ENCODE measurements around the gene LAGE3.
"Not testable (repeated sequence)": the region's sequence is repeated elsewhere in the genome, so short reads cannot be mapped to it uniquely, and the experiment has no call there.

Gene LAGE3

DNA sequence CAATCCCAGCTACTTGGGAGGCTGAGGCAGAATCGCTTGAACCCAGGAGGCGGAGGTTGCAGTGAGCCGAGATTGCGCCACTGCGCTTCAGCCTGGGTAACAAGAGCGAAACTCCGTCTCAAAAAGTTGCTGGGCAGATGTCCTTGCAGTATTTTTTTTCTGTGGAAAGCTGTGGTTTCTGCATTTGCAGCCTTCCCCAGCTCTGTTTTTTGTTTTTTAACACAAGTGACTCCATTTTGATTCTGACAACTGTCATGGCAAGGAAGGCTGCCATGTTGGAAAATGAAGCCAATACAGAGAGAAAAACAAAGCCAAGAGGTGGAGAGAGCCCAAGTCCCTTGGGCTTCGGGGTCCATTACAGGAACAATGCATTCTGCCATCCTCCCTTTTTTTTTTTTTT lies 23.0 kb upstream of the LAGE3 start:
- no peak for DNase-seq (ENCODE audit: low spot score)

DNA sequence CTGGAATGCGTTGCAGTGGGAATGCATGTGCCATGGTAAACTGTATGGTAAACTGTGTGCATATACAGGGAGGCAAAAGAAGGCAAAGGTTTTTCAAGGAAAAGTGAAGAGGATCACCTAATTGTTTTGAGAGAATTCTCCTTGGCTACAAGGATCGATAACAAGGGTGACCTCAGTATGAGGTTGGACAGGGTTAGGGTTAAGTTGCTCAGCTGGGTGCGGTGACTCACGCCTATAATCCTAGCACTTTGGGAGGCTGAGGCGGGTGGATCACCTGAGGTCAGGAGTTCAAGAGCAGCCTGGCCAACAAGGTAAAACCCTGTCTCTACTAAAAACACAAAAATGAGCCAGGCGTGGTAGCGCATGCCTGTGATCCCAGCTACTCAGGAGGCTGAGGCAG lies 22.3 kb upstream of the LAGE3 start:
- DNase-seq (ENCODE audit: low spot score): not testable (repeated sequence)

DNA sequence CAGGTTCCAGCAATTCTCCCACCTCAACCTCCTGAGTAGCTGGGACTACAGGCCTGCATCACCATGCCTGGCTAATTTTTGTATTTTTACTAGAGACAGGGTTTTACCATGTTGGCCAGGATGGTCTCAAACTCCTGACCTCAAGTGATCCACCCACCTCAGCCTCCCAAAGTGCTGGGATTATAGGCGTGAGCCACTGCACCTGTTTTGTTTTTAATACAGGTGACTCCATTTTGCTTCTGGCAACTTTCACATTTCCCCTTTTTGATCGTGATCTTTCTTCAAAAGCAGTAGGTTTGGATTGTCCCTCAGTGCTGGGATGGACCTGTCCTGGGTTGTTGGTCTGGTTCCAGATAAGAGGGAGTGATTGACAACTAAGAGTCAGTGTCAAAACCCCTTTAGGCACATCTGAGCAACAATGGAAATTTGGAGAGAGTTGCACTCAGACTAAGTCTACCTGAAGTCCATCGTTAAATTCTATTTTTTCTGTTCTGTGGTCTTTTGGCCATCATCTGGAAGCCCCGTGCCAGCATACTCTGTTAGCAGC lies 17.6 kb upstream of the LAGE3 start:
- not testable (repeated sequence) for DNase-seq (ENCODE audit: low spot score)

DNA sequence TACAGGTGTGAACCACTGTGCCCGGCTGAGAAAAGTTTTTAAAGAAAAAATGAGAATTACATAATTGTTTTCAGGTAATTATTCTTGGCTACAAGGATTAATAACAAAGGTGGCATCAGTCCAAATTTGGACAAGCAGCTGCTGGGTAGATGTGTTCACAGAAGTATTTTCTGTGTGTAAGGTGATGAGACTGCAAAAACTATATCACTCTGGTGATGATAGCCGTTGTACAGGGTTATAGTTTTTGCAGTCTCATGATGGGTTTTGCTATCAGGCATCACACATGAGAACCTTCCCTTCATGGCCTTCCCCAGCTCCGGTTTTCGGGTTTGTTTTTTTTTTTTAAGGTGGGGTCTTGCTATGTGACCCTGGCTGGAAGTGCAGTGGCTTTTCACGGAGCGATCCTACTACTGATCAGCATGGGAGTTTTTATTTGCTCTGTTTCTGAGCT lies 16.4 kb upstream of the LAGE3 start:
- DNase-seq (ENCODE audit: low spot score): peak; percentile 79

DNA sequence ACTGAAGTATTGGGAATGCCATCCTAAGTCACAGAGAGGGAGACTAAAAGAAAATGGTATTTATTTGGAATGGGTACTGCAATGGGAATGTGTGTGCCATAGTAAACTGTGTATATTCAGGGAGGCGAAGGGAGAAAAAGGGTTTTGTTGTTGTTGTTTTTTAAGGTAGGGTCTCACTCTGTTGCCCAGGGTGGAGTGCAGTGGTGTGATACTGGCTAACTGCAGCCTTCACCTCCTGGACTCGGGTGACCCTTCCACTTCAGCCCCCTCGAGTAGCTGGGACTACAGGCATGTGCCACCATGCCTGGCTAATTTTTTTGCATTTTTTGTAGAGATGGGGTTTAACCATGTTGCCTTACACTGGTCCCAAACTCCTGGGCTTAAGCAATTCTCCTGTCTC lies 15.6 kb upstream of the LAGE3 start:
- DNase-seq (ENCODE audit: low spot score): no peak

DNA sequence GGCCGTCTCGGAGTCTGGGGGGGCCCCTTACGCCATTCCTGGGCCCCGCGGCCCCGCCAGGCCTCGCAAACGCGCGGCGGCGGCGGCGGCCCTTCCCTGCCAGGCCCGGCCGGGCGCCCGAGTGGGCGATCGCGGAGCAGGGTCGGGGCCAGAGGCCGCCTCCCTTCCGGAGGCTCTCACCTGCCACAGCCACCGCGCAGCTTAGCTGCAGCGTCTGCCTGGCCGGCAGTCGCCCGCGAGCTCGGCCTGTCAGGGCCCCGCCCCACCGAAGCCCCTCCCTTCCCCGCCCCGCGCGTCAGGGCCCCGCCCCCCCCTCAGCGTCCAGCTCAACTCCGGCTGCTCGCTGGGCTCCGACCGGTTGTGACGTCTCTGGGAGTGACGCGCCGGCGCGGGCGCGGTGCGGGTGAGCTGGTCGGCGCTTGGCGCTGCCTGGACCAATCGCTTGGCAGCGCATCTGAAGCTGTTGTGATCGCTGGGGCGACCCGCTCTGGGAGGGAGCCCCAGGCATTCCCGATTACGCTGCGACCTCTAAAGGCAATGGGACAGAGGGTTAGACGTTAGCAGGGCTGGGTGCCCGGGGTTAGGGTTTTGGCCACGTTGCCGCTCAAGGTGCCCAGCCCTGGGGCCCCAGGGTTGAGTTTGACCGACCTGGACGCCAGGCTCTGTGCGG lies 11.5 kb upstream of the LAGE3 start, which contains the start of gene SLC10A3:
TSS of gene SLC10A3 (minus strand) at position 216 of the 670 bp plus-strand sequence. CDS start 1,689 bp downstream, outside the sequence.
- peak; percentile 95 for DNase-seq (ENCODE audit: low spot score)

DNA sequence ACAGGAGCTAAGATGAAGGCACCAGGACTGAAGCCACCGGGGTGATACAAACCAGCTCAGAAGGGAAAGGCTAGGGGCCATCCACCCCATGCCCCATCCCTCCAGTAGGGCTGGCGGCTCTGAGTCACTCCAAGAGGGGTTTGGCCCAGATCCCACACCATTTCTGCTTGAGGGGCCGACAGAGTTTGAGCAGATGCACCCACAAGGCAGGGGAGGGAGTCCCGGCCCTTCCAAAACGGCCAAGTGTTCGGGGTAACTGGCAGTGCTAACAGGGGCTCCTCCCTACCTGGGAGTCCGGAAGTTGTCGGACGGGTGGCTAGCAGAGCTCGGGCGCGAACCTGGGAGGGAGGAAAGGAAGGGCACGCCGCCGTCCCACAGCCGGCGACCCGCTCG lies 10.9 kb upstream of the LAGE3 start:
- DNase-seq (ENCODE audit: low spot score): peak; percentile 63

DNA sequence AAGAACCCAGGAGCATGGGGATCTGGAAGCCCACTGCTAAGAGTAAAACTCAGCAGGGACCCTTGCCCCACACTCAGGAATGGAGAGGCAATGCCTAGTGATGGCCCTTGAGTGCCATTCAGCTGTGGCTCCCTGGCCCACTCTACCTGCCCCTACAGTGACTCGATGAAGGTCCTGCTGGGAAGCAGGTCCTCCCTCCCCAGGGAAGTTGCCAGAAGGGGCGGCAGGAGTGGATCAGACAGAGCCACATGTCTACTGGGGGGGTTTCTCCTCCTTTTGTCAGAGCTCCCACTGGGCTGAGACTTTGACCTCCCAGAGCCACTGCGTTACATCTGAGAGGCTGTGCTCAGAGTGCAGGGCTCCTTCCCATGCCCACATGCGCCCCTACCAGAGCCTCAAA lies 10.1 kb upstream of the LAGE3 start:
- DNase-seq (ENCODE audit: low spot score): no peak

DNA sequence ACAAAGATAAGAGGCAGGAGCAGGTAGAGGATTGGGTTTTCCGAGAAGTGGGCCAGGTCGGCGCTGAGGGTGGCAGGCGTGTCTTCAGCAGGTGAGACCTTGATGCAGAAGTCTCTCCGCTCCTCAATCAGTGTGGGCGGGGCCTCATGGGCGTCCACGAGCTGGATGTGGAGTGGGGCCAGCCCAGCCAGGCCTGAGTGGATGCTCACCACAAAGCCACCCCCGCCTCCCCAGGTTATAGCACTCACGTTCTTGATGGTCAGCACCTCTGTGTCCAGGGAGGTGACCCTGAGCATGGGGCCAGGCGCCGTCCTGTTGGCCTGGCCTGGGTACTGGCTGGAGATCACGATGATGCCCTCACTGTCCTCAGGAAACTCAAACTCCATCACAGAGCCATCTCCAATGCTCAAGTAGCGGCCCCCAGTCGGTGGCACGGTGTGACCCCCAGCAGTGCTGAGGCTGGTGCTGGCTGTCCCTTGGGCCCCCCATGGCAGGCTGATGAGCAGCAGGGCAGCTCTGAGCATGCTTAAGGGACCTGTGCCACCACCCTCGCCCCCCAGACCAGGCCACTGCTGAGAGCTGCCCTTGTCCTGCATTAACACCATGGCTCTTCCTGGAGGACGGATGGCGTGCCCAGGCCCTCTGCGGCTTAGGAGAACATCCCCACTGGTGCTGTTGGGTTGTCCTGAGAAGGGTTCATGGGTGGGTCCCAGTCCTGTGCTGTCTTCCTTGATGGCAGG lies 9.4 kb upstream of the LAGE3 start:
- no peak for DNase-seq (ENCODE audit: low spot score)

DNA sequence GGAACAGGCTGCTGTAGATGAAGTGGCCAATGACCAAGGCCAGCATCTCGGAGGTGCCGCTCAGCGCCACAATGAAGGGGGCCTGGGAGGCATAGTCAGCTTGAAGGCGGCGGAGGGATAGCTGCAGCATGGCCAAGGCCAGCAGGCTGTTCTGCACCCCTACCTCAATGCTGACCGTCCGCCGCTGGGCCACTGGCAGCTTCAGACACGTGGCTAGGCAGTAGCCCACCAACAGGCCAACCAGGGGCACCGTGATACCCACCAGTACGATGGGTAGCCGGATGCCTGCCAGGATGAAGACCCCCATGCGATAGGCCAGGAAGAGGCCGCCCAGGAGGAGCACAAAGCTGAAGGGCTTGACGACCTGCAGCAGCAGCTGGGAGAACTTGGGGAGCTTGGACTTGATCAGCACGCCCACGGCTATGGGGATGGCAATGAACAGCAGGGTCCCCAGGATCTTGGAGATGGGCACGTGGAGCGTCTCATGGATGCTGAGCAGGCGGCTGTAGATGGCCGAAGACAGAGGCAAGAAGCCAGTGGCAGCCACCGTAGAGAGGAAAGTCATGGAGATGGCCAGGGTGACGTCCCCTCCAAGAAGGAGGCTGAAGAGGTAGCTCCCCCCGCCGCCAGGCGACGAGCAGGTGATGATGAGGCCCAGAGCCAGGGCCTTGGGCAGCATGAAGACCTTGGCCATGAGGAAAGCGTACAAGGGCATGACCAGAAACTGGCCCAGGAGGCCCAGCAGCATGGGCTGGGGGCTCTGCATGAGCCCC lies 8.6 kb upstream of the LAGE3 start:
- no peak for DNase-seq (ENCODE audit: low spot score)

DNA sequence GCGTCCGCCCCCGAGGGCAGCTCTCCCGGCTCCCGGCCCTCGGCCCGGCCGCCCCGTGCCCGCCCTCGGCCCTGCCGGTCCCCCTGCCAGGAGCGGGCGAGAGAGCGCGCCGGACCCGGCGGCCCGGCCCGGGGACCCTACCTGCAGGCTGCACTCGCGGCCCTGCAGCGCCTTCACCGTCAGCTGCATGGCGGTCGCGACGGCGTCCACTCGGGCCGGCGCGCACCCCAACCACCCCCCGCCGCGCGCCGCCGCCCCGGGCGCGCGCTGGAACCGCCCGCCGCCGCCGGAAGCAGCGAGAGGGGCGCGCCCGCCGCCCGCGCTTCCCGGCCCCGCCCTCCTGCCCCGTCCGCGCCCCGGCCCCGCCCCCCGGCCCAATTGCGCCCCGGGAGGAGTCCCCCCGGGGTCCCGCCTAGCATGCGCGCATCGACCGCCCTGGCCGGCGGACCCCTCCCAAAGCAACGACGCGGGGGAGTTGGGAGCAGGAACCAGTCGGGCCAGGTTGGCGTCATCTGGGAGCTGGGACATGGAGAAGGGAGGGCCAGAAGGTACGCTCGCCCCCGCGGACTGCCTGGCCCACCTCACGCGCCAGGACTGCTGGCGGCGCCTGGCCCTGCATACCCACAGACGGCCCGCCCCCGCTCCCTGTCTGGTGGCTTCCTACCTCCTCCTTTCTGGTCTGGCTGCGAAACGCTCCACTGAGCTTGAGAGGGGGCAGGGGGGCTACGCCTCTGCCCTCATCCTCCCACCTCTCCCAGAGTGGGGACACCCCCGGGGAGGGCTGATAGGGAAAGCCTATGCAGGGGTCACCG lies 7.5 kb upstream of the LAGE3 start, which contains the start of gene UBL4A:
TSS of gene UBL4A (minus strand) at position 220 of the 812 bp plus-strand sequence. CDS start at position 189, 31 bp downstream.
- peak; percentile 41 for DNase-seq (ENCODE audit: low spot score)

DNA sequence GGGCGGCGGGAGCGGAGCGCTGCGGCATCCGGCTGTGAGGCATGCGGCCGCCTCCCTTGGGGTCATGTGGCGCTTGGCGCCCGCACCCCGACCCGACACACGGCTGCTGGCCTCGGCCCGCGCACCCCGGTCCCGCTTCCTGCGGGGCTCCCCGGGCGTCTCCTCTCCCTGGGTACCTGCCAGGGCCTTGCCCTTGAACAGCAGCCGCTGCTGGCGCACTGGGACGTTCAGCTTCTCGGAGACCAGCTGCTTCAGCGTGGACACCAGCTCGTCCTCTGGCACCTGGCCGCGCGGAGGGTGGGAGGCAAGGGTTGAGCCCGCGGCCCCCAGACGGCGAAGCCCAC lies 6.9 kb upstream of the LAGE3 start:
- DNase-seq (ENCODE audit: low spot score): no peak

DNA sequence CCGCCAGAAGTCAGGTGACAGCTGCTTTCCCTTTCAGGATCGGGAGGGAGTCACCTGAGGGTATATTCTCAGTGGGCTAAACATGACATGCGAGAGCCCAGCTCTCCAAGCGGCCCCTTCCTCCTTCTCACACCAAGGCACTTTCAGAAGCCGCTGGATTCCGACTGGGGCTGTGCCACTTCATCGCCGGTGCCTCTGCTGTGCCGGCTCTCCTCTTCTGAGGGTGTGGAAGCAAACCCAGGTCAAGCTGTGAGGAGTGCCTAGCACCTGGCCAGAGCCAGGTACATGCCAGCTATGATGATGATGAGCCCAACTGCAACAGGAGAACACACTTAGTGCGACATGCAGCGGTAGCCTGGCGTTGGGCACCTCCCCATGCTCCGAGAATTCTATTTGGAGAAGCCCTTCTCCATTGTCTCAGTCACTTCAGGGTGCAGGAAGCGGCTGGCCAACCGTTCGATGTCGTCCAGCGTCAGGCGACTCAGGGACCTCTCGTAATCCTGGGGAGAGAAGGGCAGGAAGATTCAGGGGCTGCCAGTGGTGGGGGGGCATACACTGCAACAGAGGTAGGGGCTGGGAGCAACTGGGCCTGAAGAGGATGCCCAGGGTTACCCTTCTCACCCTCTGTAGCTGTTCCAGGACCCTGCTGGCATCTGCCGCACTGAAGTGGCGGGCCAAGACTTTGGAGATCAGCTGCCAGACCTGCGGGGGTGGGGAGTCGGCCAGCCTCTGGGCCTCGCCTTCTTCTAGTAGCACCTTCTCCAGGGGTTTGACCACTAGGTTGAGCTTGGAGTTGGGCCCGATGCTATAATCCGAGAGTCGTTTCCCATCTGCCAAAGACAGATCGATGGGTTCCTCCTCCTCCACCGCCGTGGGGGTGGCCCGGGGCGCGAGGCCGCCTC lies 6.3 kb upstream of the LAGE3 start:
- DNase-seq (ENCODE audit: low spot score): peak; percentile 39

DNA sequence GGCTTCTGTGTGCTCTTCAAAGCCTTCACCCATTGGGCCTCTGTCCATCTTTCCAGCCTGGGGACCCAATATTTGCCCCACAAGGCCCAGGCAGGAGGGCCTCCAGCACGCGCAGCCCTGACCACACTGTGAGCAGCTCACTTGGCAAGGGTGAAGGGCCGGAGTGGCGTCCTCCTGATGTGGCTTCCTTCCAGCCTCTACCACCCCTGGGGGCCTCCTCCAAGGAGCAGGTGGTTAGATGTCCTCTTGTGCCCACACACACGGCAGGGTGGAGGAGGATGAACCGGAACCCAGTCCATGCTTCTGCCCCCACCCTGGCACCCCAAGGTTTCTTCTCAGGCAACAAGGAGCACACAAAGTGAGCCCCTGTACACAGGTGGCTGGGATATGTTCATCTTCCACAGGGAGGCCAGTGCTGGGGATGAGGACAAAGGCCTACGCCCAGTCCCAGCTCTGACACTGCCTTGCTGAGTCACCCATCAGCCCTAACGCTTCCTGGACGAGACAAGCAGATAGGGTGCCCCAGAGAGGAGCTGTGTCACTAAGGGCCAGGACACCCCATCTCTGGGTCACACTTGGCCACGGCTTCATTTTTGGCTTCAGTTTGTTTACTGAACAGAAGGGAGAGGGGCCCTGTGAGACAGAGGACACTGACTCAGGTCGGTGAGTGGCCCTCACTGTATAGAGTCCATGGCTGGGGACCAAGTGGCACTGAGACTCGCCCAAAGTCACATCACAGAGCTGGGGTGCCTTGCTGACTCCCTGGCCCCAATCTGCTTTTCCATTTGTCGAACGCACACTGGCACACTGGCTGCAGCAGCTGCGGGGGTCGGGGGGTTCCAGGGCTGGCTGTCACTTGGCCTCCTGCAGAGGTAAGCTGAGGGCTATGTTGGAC lies 5.4 kb upstream of the LAGE3 start:
- DNase-seq (ENCODE audit: low spot score): peak; percentile 88

DNA sequence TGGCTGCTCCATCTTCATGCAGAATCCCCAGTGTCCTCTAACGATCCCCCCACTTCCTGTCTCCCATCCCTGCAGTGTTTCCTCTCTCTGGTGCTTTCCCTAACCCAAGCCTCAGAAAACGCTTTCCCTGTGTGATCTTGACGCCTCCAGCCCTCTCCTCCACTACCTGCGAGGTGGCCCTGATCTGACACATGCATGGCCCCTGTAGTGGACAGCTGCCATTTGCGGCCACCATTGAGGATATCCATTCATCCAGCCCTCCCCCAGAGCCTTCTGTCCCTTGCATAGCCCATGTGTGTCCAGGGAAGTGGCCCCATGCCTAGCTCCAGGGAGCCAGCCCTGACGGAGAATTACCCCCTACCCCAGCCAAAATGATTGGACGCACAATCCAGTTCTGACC lies 4.2 kb upstream of the LAGE3 start:
- no peak for DNase-seq (ENCODE audit: low spot score)

DNA sequence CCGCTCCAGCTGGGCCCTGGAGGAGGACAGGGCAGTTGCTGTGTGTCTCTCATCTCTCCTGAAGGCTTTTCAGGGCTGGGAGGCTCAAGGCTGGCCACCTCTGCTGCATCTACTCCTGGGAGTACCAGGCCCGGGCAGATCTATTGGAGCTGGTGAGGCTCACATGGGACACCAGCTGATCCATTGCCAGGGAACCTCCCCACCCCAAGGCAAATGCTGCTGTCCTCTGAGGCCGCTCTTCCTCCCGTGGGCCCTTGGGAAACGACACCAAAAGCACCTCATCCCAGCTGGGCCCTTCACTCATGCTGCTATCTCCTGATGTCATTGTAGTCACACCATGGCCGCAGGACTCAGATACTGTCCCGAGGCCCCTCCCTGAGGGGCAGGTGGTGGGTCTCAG lies 3.7 kb upstream of the LAGE3 start:
- no peak for DNase-seq (ENCODE audit: low spot score)

DNA sequence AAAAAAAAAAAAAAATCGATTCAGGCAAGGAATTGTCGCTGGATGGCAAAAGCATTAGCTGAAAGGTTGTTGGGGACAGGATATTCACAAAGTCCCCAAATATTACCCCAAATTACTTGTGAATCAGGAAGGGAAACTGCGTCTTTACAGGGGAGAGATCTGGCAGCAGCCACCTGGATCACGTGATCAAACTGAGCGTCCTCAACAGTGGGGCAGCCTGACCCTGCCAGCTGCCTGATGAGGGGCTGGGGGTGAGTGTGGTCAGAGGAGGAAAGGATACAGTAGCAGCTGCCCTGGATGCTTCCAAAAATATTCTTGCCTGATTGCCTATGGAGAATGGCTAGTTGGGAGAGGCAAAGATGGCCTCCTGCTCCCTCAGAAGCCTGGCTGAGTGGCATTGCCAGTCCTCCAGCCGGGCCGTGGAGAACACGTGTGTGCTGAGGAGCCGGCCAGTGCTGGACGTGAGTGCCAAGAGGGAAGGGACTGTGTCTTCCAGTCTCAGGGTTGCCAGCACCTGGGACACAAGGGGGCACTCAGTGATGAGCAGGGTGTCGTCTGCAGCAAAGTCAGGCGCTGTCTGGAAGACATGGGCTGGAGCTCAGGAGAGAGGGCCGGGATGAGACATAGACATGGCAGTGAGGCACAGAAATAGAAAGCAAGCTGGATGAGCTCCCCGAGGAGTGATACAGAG lies 3.0 kb upstream of the LAGE3 start:
- no peak for DNase-seq (ENCODE audit: low spot score)

DNA sequence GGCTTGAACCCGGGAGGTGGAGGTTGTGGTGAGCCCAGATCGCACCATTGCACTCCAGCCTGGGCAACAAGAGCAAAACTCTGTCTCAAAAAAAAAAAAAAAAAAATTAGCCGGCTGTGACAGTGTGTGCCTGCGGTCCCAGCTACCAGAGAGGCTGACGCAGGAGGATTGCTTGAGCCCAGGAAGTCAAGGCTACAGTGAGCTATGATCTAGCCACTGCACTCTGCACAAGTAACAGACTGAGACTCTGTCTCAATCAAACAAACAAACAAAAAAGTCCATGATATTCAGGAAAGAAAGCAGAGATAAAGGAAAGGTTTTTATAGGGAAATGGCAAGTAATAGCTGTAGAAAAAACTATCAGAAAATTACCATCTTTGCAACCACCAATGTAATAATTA lies 2.1 kb upstream of the LAGE3 start:
- no peak for DNase-seq (ENCODE audit: low spot score)

DNA sequence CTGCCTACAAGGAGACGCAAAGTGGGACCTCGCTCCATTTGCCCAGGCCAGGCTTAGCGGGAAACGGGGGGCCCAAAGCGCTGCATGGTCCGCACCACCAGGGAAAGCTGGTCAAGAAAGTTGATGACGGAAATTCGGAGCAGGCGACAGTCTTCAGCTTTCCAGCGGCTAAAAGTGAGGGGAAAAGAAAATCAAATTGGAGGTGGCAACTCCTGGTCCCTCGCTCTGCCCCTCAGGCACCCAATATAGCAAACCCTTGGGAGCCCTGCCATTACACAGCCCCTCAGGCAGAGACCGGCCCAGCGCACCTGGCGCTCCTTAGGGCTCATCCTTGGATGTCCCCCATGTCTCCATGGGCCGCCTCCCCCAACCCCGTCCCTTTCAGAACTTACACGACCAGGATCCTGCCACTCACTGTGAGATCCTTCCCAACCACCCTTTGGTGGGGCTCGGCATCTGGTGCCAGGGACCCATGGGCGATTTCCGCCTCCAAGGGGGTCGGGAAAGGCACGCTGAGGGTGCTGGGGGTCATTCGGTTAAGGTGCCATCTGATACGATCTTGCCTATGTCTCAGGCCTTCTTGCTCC lies 1.1 kb downstream of the LAGE3 start:
- DNase-seq (ENCODE audit: low spot score): no peak
